MG63 (cell line): ENCODE measurements around the gene FOSL2. TPM values are rescaled to one million over a fixed set of nuclear protein-coding genes. Genes with fewer than 3 reads are reported as not detected.

Experiments
- DNase-seq: peaks from one replicate; pipeline ENCODE4 v3.0.0-alpha.2; 2020
- H3K27me3 ChIP-seq: fragments of 250-450 bp; sonication (Bioruptor Pico); 2 replicates; pipeline ENCODE4 v1.5.1; 2020; ENCODE audit warnings: mild to moderate bottlenecking, moderate library complexity
- H3K36me3 ChIP-seq: fragments of 250-450 bp; sonication (Bioruptor Pico); 2 replicates; pipeline ENCODE4 v1.5.1; 2020; ENCODE audit warnings: mild to moderate bottlenecking, moderate library complexity
- H3K4me3 ChIP-seq: fragments of 250-450 bp; sonication (Bioruptor Pico); 2 replicates; pipeline ENCODE4 v1.5.1; 2020; ENCODE audit warnings: mild to moderate bottlenecking, moderate library complexity
- H3K9me3 ChIP-seq: fragments of 250-450 bp; sonication (Bioruptor Pico); 2 replicates; pipeline ENCODE4 v1.5.1; 2020; ENCODE audit warnings: mild to moderate bottlenecking, moderate library complexity
- total RNA-seq: library from RNA; depleted of rRNA; stranded (reverse); fragments of >200 nt; shearing (Covaris generic); gene quantifications from 2 replicates; pipeline ENCODE4 v1.2.3, GENCODE V29; 2014; ENCODE audit warnings: low replicate concordance; rRNA removed

The FOSL2 gene
- total RNA-seq, 1 experiment from 2014 or later: 46.9 TPM

- no peaks in the 10 kb centered on the region for H3K36me3 ChIP-seq
- no peak for DNase-seq
- H3K9me3 ChIP-seq: no peaks in the 10 kb centered on the region
- no peaks in the 10 kb centered on the region for H3K27me3 ChIP-seq
- H3K4me3 ChIP-seq: no peak overlapping the region
Measured at GRCh38 chr2:28453396-28453795, 60.7 kb downstream of the FOSL2 start.

GRCh38 chr2:28454016-28454930 is 61.6 kb downstream of the FOSL2 start:
- H3K9me3 ChIP-seq: no peaks in the 10 kb centered on the region
- no peak for DNase-seq
- no peaks in the 10 kb centered on the region for H3K27me3 ChIP-seq
- no peaks in the 10 kb centered on the region for H3K36me3 ChIP-seq
- H3K4me3 ChIP-seq: no peak overlapping the region

GRCh38 chr2:28457237-28457636 is 64.6 kb downstream of the FOSL2 start:
- H3K27me3 ChIP-seq: no peaks in the 10 kb centered on the region
- H3K36me3 ChIP-seq: no peaks in the 10 kb centered on the region
- H3K4me3 ChIP-seq: no peak overlapping the region
- H3K9me3 ChIP-seq: no peaks in the 10 kb centered on the region
- DNase-seq: no peak

- H3K27me3 ChIP-seq: no peaks in the 10 kb centered on the region
- H3K9me3 ChIP-seq: peaks cover 3% of the 10 kb centered on the region; the same call in 1 of the 2 replicates
- H3K4me3 ChIP-seq: no peak overlapping the region
- H3K36me3 ChIP-seq: no peaks in the 10 kb centered on the region
- no peak for DNase-seq
Measured at GRCh38 chr2:28461056-28461455, 68.4 kb downstream of the FOSL2 start.

- peaks cover 3% of the 10 kb centered on the region; the same call in 1 of the 2 replicates for H3K9me3 ChIP-seq
- H3K4me3 ChIP-seq: no peak overlapping the region
- H3K27me3 ChIP-seq: no peaks in the 10 kb centered on the region
- no peaks in the 10 kb centered on the region for H3K36me3 ChIP-seq
- DNase-seq: no peak
Measured at GRCh38 chr2:28462122-28462521, 69.5 kb downstream of the FOSL2 start.

- Histone ChIP-seq H3K4me3 (no peak overlapping the region), H3K9me3 (peaks cover 3% of the 10 kb centered on the region; the same call in 1 of the 2 replicates), H3K36me3 (no peaks in the 10 kb centered on the region), H3K27me3 (no peaks in the 10 kb centered on the region)
- DNase-seq: no peak
Measured at GRCh38 chr2:28463211-28463816, 70.7 kb downstream of the FOSL2 start.

- Histone ChIP-seq H3K27me3 (no peaks in the 10 kb centered on the region), H3K36me3 (no peaks in the 10 kb centered on the region), H3K9me3 (peaks cover 3% of the 10 kb centered on the region; the same call in 1 of the 2 replicates), H3K4me3 (no peak overlapping the region)
- no peak for DNase-seq
Measured at GRCh38 chr2:28463893-28464292, 71.2 kb downstream of the FOSL2 start.

GRCh38 chr2:28465148-28465885 is 72.7 kb downstream of the FOSL2 start:
- peaks cover 3% of the 10 kb centered on the region; the same call in 1 of the 2 replicates for H3K9me3 ChIP-seq
- no peaks in the 10 kb centered on the region for H3K36me3 ChIP-seq
- H3K4me3 ChIP-seq: no peak overlapping the region
- H3K27me3 ChIP-seq: no peaks in the 10 kb centered on the region
- DNase-seq: no peak

Other genes starting within 250 kb of the FOSL2 start
- not detected in 2 replicates for gene PLB1, start 103.2 kb downstream of the FOSL2 start, total RNA-seq